ENCODE data around the gene DIRAS1. TPM values are rescaled to one million over a fixed set of nuclear protein-coding genes. Genes with fewer than 3 reads are reported as not detected.

The DIRAS1 gene
- total and polyA plus RNA-seq, 12 donors, result 0.09 to 4.8 (median 1.8) TPM

DNA sequence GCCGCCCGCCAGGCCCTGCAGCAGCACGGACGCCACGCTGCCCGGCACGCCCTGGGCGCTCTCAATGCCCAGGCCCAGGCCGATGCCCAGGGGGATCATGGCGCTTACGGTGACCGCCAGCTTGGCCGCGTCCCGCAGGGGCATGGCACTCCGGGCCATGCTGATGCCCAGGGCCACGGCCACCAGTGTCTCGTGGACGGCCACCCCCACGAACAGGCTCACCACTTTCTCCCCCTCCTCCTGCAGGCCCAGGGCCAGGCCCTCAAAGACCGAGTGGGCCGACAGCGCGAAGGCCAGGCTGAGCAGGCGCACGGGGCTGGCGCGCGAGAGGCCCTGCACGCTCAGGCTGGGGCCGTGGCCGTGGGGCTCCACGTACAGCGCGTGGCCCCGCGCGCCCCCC is 11.7 kb upstream of the DIRAS1 start:
- no peak for DNase-seq
- Histone ChIP-seq H3K36me3 (replicated peaks in 1 of 2) (peaks cover 0 to 17% of the 10 kb centered on the region in 2 donors), H3K9me3 (replicated peaks in 1 of 3) (no peaks in the 10 kb centered on the region), H3K27me3 (no peaks in the 10 kb centered on the region), H3K4me3 (no peak overlapping the region), H3K4me1 (replicated peaks in 1 of 2) (no peaks in the 10 kb centered on the region), H3K27ac (no peak overlapping the region)
- no peak for TF ChIP-seq POLR2A (IDR thresholded peaks at IDR 0.05)
- TF ChIP-seq, protein P1, sequence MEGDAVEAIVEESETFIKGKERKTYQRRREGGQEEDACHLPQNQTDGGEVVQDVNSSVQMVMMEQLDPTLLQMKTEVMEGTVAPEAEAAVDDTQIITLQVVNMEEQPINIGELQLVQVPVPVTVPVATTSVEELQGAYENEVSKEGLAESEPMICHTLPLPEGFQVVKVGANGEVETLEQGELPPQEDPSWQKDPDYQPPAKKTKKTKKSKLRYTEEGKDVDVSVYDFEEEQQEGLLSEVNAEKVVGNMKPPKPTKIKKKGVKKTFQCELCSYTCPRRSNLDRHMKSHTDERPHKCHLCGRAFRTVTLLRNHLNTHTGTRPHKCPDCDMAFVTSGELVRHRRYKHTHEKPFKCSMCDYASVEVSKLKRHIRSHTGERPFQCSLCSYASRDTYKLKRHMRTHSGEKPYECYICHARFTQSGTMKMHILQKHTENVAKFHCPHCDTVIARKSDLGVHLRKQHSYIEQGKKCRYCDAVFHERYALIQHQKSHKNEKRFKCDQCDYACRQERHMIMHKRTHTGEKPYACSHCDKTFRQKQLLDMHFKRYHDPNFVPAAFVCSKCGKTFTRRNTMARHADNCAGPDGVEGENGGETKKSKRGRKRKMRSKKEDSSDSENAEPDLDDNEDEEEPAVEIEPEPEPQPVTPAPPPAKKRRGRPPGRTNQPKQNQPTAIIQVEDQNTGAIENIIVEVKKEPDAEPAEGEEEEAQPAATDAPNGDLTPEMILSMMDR (IDR thresholded peaks at IDR 0.05), result no peak
- intact Hi-C loops (cut with DNase I), result no loop called here
- WGBS, 4 donors, result 92 to 100% (median 96%) methylated on average over 4 to 38 of the region's 38 CpGs

DNA sequence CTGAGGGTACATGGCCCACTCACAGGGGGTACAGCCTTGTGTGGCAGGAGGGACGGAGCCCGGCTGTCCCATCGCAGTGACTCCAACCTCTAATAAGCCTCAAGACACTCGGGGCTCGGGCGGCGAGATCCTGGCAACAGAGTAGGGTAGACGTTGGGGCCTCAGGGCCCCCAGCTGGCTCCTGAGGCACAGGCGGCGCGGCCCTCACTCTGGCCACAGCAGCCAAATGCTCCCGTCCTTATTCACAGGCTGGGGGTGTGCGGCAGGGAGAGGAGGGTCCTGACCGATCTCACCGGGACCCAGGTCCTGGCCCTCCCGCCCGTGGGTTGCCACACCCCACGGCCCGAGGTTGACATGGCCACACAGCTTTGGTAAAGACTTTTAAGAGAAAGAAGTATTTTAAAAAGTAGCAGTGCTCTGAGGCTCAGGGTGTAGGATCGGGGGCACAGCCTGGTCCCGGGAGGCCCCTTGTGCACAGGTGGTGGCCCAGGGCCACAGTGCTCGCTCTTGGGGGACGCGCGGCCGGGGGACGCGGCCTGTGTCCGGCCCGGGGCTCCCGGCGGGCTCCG is 11.1 kb upstream of the DIRAS1 start:
- WGBS, 4 donors, result 92 to 96% (median 94%) methylated on average over 19 to 33 of the region's 33 CpGs
- no peak for DNase-seq

DNA sequence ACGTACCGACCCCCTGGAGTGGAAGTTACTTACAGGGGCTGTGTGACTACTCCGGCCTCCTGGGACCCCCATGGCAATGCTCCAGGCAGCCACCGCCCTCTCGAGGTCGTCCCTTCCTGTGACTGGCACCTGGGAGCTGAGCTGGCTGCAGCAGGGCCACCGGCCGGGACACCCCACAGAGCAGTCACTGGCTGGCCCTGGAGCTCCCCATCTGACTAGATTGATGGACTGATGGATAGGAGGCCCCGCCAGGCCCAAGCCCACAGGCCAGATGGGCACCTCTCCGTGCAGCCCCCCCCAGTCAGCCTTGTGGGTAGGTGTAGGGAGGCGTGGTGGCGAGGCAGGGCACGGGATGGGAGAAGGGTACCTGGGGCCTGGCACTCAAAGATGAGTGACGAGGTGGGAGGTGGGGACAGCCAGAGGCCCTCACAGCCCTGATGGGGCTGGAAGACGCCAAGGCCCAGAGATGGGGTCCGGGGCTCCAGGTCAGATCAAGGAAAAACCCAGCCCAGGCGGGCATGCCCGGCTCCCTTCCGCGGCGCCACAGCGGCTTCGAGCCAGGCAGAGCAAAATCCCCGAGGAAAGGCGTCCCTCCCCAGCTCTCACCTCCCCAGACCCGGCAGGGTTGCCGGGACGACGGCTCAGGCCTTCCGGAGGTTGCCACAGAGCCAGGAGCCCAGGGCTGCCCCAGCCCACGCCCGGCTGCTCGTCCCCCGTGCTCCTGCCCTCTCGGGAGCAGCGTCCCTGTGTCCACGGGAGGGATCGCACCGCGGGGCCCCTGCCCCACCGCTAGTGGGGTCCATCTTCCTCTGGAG is 10.2 kb upstream of the DIRAS1 start:
- no peak for DNase-seq
- peaks cover 5% of the 10 kb centered on the region for H3K27me3 ChIP-seq
- TF ChIP-seq POLR2A (IDR thresholded peaks at IDR 0.05), result no peak
- TF ChIP-seq, protein P1 (IDR thresholded peaks at IDR 0.05), result no peak
- H3K27ac ChIP-seq, result no peak overlapping the region
- no peaks in the 10 kb centered on the region for H3K4me1 ChIP-seq (replicated peaks in 1 of 2)
- H3K4me3 ChIP-seq, result no peak overlapping the region
- H3K9me3 ChIP-seq (replicated peaks in 1 of 3), result no peaks in the 10 kb centered on the region
- 79 to 94% (median 86%) methylated on average over 13 to 41 of the region's 41 CpGs for WGBS, 4 donors
- intact Hi-C loops (cut with DNase I), result no loop called here
- H3K36me3 ChIP-seq (replicated peaks in 1 of 2), result peaks cover 0 to 13% of the 10 kb centered on the region in 2 donors

More for the DNA sequence above, 11.1 kb upstream of the DIRAS1 start:
- H3K9me3 ChIP-seq (replicated peaks in 1 of 3), result no peaks in the 10 kb centered on the region
- no peak for TF ChIP-seq POLR2A (IDR thresholded peaks at IDR 0.05)
- TF ChIP-seq, protein P1 (IDR thresholded peaks at IDR 0.05), result no peak
- peaks cover 0 to 17% of the 10 kb centered on the region in 2 donors for H3K36me3 ChIP-seq (replicated peaks in 1 of 2)
- no peak overlapping the region for H3K4me3 ChIP-seq
- H3K27ac ChIP-seq, result no peak overlapping the region
- H3K27me3 ChIP-seq, result no peaks in the 10 kb centered on the region
- no peaks in the 10 kb centered on the region for H3K4me1 ChIP-seq (replicated peaks in 1 of 2)
- intact Hi-C loops (cut with DNase I), result no loop called here

DNA sequence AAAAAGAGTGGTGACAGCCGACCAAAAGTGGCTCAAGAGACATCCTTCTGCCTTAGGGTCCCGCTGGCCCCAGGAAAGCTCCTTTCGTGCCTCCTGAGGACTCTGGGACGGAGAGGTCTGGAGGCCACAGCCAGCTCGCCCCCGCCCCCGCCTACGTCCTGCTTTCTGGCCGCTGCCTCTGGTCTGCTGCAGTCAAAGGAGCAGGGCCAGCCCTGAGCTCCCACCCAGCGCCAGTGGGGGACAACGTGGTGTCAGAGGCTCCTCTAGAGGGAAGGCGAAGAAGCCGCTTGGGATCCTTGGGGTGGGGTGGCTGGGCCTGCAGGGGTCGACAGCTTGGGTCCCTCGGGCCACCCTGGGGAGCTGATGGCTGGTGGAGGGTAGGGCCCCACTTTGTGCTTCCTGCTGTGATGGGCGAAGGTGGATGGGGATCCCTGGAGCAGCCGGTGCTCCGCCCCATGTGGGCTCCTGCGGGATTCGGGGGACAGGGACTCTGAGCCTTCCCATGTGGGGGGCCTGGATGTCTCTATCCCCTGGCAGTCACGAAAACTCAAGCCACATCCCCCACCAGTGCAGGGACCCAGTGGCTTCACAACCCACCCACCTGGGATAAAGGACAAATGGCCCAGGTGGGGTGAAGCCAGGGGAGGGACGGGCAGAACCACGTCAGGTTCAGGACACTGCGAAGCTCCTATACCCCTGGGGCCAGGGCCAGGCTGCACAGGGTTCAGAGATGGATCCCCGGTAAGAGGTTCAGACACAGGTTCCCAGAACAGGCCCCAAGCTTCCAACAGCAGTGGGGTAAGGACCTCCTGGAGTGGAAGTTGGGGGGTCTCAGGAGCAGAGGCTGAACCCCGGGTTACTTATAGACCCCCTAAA is 9.0 kb upstream of the DIRAS1 start:
- no peak for DNase-seq
- no peak for TF ChIP-seq POLR2A (IDR thresholded peaks at IDR 0.05)
- TF ChIP-seq, protein P1 (IDR thresholded peaks at IDR 0.05), result no peak
- H3K27ac ChIP-seq, result no peak overlapping the region
- intact Hi-C loops (cut with DNase I), result no loop called here
- H3K27me3 ChIP-seq, result peaks cover 5% of the 10 kb centered on the region
- no peaks in the 10 kb centered on the region for H3K4me1 ChIP-seq (replicated peaks in 1 of 2)
- peaks cover 0 to 7% of the 10 kb centered on the region in 2 donors for H3K36me3 ChIP-seq (replicated peaks in 1 of 2)
- 87 to 92% (median 88%) methylated on average over 15 to 26 of the region's 26 CpGs for WGBS, 4 donors
- H3K9me3 ChIP-seq (replicated peaks in 1 of 3), result no peaks in the 10 kb centered on the region
- no peak overlapping the region for H3K4me3 ChIP-seq
